Hepatocyte (in vitro differentiated cells): Measurements from ENCODE around the gene EOGT. TPM values are rescaled to one million over a fixed set of nuclear protein-coding genes. Genes with fewer than 3 reads are reported as not detected.

Experiments
- DNase-seq: peaks from one replicate; pipeline ENCODE4 v3.0.0-alpha.2; 2016; ENCODE audit warnings: low spot score
- H2AFZ ChIP-seq: fragments of 200-600 bp; sonication (generic); 2 replicates; pipeline ENCODE4 v1.6.0; 2016; ENCODE audit warnings: antibody characterized with exemption, mild to moderate bottlenecking
- H3K27ac ChIP-seq: fragments of 200-600 bp; sonication (generic); 2 replicates; pipeline ENCODE4 v1.5.1; 2016; ENCODE audit warnings: mild to moderate bottlenecking
- H3K27me3 ChIP-seq: fragments of 200-600 bp; sonication (generic); 2 replicates; pipeline ENCODE4 v1.6.1; 2016
- H3K36me3 ChIP-seq: fragments of 200-600 bp; sonication (generic); replicated peaks from 2 replicates; pipeline ENCODE4 v1.5.1; 2016; ENCODE audit warnings: low read depth; ENCODE audit not compliant: insufficient read depth
- H3K4me1 ChIP-seq: fragments of 200-600 bp; sonication (generic); 2 replicates; pipeline ENCODE4 v1.5.1; 2016; ENCODE audit warnings: mild to moderate bottlenecking, moderate library complexity; ENCODE audit not compliant: insufficient read depth
- H3K4me2 ChIP-seq: fragments of 200-600 bp; sonication (generic); 2 replicates; pipeline ENCODE4 v1.6.0; 2016
- H3K4me3 ChIP-seq: fragments of 200-600 bp; sonication (generic); 2 replicates; pipeline ENCODE4 v1.5.1; 2016; ENCODE audit warnings: mild to moderate bottlenecking
- H3K79me2 ChIP-seq: fragments of 200-600 bp; sonication (generic); 2 replicates; pipeline ENCODE4 v1.6.0; 2017; ENCODE audit warnings: mild to moderate bottlenecking
- H3K9me2 ChIP-seq: fragments of 200-600 bp; sonication (generic); replicated peaks from 2 replicates; pipeline ENCODE4 v1.6.0; 2017; ENCODE audit warnings: mild to moderate bottlenecking; ENCODE audit not compliant: insufficient read depth
- H3K9me3 ChIP-seq: fragments of 200-600 bp; sonication (generic); 2 replicates; pipeline ENCODE4 v1.5.1; 2016; ENCODE audit warnings: low read depth, mild to moderate bottlenecking
- H4K20me1 ChIP-seq: fragments of 200-600 bp; sonication (generic); 2 replicates; pipeline ENCODE4 v1.6.0; 2016; ENCODE audit warnings: mild to moderate bottlenecking; ENCODE audit not compliant: insufficient read depth, poor library complexity, severe bottlenecking
- CTCF ChIP-seq: fragments of 200-600 bp; sonication (generic); IDR thresholded peaks from 2 replicates; pipeline ENCODE4 v1.5.1; 2016; ENCODE audit warnings: antibody characterized with exemption, mild to moderate bottlenecking; ENCODE audit not compliant: poor library complexity
- EZH2 ChIP-seq: fragments of 200-600 bp; sonication (generic); IDR thresholded peaks from 2 replicates; pipeline ENCODE4 v1.6.1; 2016; ENCODE audit warnings: antibody characterized with exemption, mild to moderate bottlenecking, borderline replicate concordance
- EZH2phosphoT487 ChIP-seq: fragments of 200-600 bp; sonication (generic); IDR thresholded peaks from one replicate; pipeline ENCODE4 v1.6.1; 2018; ENCODE audit warnings: antibody characterized with exemption, mild to moderate bottlenecking, low read depth, moderate library complexity; ENCODE audit not compliant: unreplicated experiment, severe bottlenecking
- WGBS: methylation state at CpG from one replicate; pipeline ENCODE4 v1.1.6; 2016; ENCODE audit warnings: low lambda C conversion rate; ENCODE audit errors: missing lambda C conversion rate; 5-methylcytosine and 5-hydroxymethylcytosine counted together
- polyA plus RNA-seq: library from polyadenylated mRNA; unstranded; fragments of >200 nt; fragmentation: Nextera tagmentation; extraction: Ambion mirVana; gene quantifications from 2 replicates; pipeline ENCODE4 v1.2.1, GENCODE V29; 2016
- total RNA-seq: library from RNA; depleted of rRNA; stranded (reverse); fragments of >200 nt; gene quantifications from 2 replicates; pipeline ENCODE4 v1.2.3, GENCODE V29; 2014

EOGT gene
- total and polyA plus RNA-seq, 2 experiments from 2014 or later, result 7.2 to 19.0 TPM

GRCh38 chr3:68958932-68959331 lies 54.6 kb downstream of the EOGT start:
- no peak for DNase-seq
- H4K20me1 ChIP-seq, result no peaks in the 10 kb centered on the region
- no peak overlapping the region for H3K4me3 ChIP-seq
- H3K9me3 ChIP-seq, result no peaks in the 10 kb centered on the region
- H2AFZ ChIP-seq, result no peak overlapping the region
- no peaks in the 10 kb centered on the region for H3K36me3 ChIP-seq
- no peak overlapping the region for H3K27ac ChIP-seq
- H3K79me2 ChIP-seq, result no peaks in the 10 kb centered on the region
- H3K9me2 ChIP-seq, result no peaks in the 10 kb centered on the region
- peaks cover 8% of the 10 kb centered on the region for H3K27me3 ChIP-seq
- TF ChIP-seq EZH2, result no peak
- TF ChIP-seq EZH2phosphoT487, result no peak
- no peak for TF ChIP-seq CTCF
- no peaks in the 10 kb centered on the region for H3K4me1 ChIP-seq
- WGBS, result 54% methylated on average over 3 of the region's 3 CpGs
- no peak overlapping the region for H3K4me2 ChIP-seq

- Histone ChIP-seq H3K36me3 (no peaks in the 10 kb centered on the region), H3K4me2 (no peak overlapping the region), H3K27me3 (peaks cover 8% of the 10 kb centered on the region), H3K27ac (no peak overlapping the region), H3K79me2 (no peaks in the 10 kb centered on the region), H3K9me3 (no peaks in the 10 kb centered on the region), H4K20me1 (no peaks in the 10 kb centered on the region), H3K4me1 (no peaks in the 10 kb centered on the region), H3K4me3 (no peak overlapping the region), H3K9me2 (no peaks in the 10 kb centered on the region), H2AFZ (no peak overlapping the region)
- no peak for DNase-seq
- TF ChIP-seq EZH2phosphoT487, result no peak
- TF ChIP-seq EZH2, result no peak
- 84% methylated on average over 3 of the region's 3 CpGs for WGBS
Measured at GRCh38 chr3:68957895-68958294, 55.6 kb downstream of the EOGT start.

- Histone ChIP-seq H4K20me1 (no peaks in the 10 kb centered on the region), H3K79me2 (no peaks in the 10 kb centered on the region), H3K9me3 (no peaks in the 10 kb centered on the region), H3K36me3 (no peaks in the 10 kb centered on the region), H3K4me1 (no peaks in the 10 kb centered on the region), H3K27ac (no peak overlapping the region), H3K9me2 (no peaks in the 10 kb centered on the region), H3K27me3 (peaks cover 8% of the 10 kb centered on the region), H3K4me2 (no peak overlapping the region), H2AFZ (no peak overlapping the region), H3K4me3 (no peak overlapping the region)
- 65% methylated on average over 6 of the region's 6 CpGs for WGBS
- TF ChIP-seq CTCF (no peak), EZH2phosphoT487 (no peak), EZH2 (no peak)
- no peak for DNase-seq
Measured at GRCh38 chr3:68953816-68954444, 59.6 kb downstream of the EOGT start.

GRCh38 chr3:68945225-68945624 lies 68.3 kb downstream of the EOGT start:
- Histone ChIP-seq H3K27me3 (no peaks in the 10 kb centered on the region), H3K27ac (no peak overlapping the region), H3K36me3 (no peaks in the 10 kb centered on the region), H3K9me3 (no peaks in the 10 kb centered on the region), H4K20me1 (no peaks in the 10 kb centered on the region), H3K4me3 (no peak overlapping the region), H3K9me2 (no peaks in the 10 kb centered on the region), H3K79me2 (no peaks in the 10 kb centered on the region), H3K4me2 (no peak overlapping the region), H2AFZ (no peak overlapping the region), H3K4me1 (no peaks in the 10 kb centered on the region)
- TF ChIP-seq EZH2, result no peak
- no peak for TF ChIP-seq CTCF
- no peak for TF ChIP-seq EZH2phosphoT487
- no peak for DNase-seq
- WGBS, result 96% methylated on average over 1 of the region's 1 CpG
